GM12864 (cell line): ENCODE results near the gene AKAP7.

Source experiments
- DNase-seq: peaks from one replicate; pipeline ENCODE4 v3.0.0-alpha.2; 2011; ENCODE audit warnings: low read depth
- H3K4me3 ChIP-seq: 2 replicates; pipeline ENCODE4 v1.5.1; 2011; ENCODE audit warnings: mild to moderate bottlenecking, low read depth, low read length, control low read depth
- TF ChIP-seq, protein P1 (sequence below): IDR thresholded peaks from 2 replicates; pipeline ENCODE4 v1.5.1; 2011; ENCODE audit warnings: low read depth, mild to moderate bottlenecking, moderate library complexity, low read length, control low read depth, inconsistent platforms; ENCODE audit errors: missing control alignments

AKAP7 gene

GRCh38 chr6:131169613-131170012, 34.3 kb downstream of the AKAP7 start:
- DNase-seq: no peak
- TF ChIP-seq, protein P1, sequence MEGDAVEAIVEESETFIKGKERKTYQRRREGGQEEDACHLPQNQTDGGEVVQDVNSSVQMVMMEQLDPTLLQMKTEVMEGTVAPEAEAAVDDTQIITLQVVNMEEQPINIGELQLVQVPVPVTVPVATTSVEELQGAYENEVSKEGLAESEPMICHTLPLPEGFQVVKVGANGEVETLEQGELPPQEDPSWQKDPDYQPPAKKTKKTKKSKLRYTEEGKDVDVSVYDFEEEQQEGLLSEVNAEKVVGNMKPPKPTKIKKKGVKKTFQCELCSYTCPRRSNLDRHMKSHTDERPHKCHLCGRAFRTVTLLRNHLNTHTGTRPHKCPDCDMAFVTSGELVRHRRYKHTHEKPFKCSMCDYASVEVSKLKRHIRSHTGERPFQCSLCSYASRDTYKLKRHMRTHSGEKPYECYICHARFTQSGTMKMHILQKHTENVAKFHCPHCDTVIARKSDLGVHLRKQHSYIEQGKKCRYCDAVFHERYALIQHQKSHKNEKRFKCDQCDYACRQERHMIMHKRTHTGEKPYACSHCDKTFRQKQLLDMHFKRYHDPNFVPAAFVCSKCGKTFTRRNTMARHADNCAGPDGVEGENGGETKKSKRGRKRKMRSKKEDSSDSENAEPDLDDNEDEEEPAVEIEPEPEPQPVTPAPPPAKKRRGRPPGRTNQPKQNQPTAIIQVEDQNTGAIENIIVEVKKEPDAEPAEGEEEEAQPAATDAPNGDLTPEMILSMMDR: no peak
- no peak overlapping the region for H3K4me3 ChIP-seq

- TF ChIP-seq, protein P1: no peak
- H3K4me3 ChIP-seq: no peak overlapping the region
- DNase-seq: no peak
These were observed 37.0 kb downstream of the AKAP7 start for GRCh38 chr6:131172222-131172621.

DNA sequence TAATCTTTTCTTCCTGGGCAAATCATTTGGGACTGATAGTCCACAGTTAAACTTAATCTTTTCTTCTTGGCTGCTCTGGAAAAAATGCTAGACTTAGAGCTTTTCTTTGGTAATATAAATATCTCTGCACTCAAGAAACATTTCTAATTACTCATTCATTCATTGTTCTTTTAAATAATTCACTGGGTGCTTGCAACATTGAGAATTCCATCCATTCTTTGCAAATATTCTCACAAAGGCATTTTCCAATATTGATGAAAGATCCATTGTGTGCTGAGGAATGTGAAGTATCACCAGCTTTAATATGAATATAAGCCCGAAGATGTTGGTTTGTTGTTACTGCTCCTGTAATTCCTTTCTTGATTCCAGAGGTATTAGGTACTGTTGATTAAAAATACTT, 38.4 kb downstream of the AKAP7 start:
- H3K4me3 ChIP-seq: no peak overlapping the region
- no peak for DNase-seq
- TF ChIP-seq, protein P1: no peak

DNA sequence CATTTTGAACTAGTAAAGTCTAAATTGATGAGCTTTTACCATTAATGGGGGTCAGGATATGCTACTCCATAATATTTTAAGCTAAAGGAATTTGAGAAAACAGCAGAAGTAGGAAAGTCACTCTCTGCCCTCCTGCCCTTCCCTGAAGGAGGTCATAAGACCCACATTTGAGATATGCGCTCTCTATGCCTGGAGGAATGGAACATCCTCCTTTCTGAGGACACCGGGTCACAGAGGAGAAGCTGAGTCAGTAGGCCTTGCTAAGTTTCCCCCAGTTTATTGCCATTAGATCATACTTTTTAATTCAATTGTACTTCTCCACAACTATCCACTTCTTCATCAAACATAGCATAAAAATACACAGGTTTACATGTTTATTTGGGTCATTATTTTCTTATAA, 40.3 kb downstream of the AKAP7 start:
- no peak for DNase-seq
- H3K4me3 ChIP-seq: no peak overlapping the region
- TF ChIP-seq, protein P1: no peak

GRCh38 chr6:131177996-131178395, 42.7 kb downstream of the AKAP7 start:
- TF ChIP-seq, protein P1: no peak
- no peak for DNase-seq
- H3K4me3 ChIP-seq: no peak overlapping the region

- H3K4me3 ChIP-seq: no peak overlapping the region
- DNase-seq: no peak
- TF ChIP-seq, protein P1: peak; percentile 34
These were observed 47.7 kb downstream of the AKAP7 start for GRCh38 chr6:131182991-131183425.

DNA sequence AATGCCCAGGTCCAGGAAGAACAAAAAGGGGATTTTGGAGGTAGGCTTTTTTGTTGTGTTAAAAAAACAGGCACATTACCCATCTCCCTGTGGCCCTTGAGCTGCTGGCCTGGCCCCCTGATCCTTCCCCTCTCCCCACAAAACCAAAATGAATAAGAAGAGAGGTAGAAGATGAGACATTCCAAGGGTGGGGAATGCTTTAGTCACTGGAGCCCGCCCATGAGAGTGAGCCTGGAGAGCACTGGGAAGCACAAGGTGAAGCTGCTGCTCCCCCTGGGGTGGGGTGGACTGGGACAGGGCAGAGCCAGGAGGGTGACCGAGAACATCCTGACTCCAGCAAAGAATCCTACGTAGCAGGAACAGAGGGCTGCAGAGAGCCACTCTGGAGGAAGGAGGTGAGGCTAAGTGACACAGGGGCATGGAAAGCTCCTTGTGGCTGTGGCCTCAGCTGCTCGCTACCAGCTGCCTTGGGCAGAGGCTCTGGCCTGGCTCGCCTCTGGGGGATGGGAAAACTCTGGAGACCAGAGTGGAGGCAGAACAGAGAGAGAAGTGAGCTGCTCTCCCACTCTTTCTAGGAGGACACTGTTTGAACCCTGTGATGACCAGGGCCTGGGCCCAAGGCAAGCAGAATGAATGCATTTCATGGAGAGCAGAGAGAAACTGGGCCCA, 48.3 kb downstream of the AKAP7 start:
- TF ChIP-seq, protein P1: no peak
- no peak for DNase-seq
- no peak overlapping the region for H3K4me3 ChIP-seq
